Measurements from ENCODE around the gene DCPS.
"Not testable (repeated sequence)": the region's sequence is repeated elsewhere in the genome, so short reads cannot be mapped to it uniquely, and the experiment has no call there.

- TF ChIP-seq CTCF, POLR2A (IDR thresholded peaks at IDR 0.05): not testable (repeated sequence)
Observed at GRCh38 chr11:126346946-126347345, 43.1 kb downstream of the DCPS start.

Data from body of pancreas (tissue), 4 donors.